ENCODE results near the gene JAML. TPM values are rescaled to one million over a fixed set of nuclear protein-coding genes. Genes with fewer than 3 reads are reported as not detected.

Gene JAML
- polyA plus RNA-seq, 1 donor from 2014 or later, result 0.28 TPM

GRCh38 chr11:118169300-118170140 is 55.3 kb downstream of the JAML start:
- H3K36me3 ChIP-seq (ENCODE audit: insufficient read depth, low read length), result no peaks in the 10 kb centered on the region
- no peak overlapping the region for H3K27ac ChIP-seq (ENCODE audit: low read length)
- H3F3A ChIP-seq (ENCODE audit: insufficient read depth, low read length, poor library complexity, severe bottlenecking), result no peaks in the 10 kb centered on the region
- H3K4me2 ChIP-seq (ENCODE audit: low read length), result no peak overlapping the region
- H2AFZ ChIP-seq (ENCODE audit: low read depth, low read length), result no peak overlapping the region
- H3K9me2 ChIP-seq (ENCODE audit: insufficient read depth, low read length), result no peaks in the 10 kb centered on the region
- no peaks in the 10 kb centered on the region for H3K79me2 ChIP-seq (replicated peaks; ENCODE audit: insufficient read depth, low read length)
- H3K27me3 ChIP-seq (ENCODE audit: insufficient read depth, low read depth, low read length), result peaks cover 17% of the 10 kb centered on the region
- TF ChIP-seq SMC3 (conservative IDR thresholded peaks at IDR 0.05; ENCODE audit: poor library complexity) (no peak), POLR2AphosphoS5 (IDR thresholded peaks at IDR 0.05) (no peak)
- no peaks in the 10 kb centered on the region for H3K9me3 ChIP-seq (ENCODE audit: low read length)
- no peak overlapping the region for H3K9ac ChIP-seq (ENCODE audit: low read length)
- H4K20me1 ChIP-seq (ENCODE audit: insufficient read depth), result no peaks in the 10 kb centered on the region
- H3K4me3 ChIP-seq (ENCODE audit: low read length), result no peak overlapping the region

- Histone ChIP-seq H2AFZ (ENCODE audit: low read depth, low read length) (no peak overlapping the region), H3K79me2 (replicated peaks; ENCODE audit: insufficient read depth, low read length) (no peaks in the 10 kb centered on the region), H3K9me3 (ENCODE audit: low read length) (no peaks in the 10 kb centered on the region), H3F3A (ENCODE audit: insufficient read depth, low read length, poor library complexity, severe bottlenecking) (no peaks in the 10 kb centered on the region), H3K9ac (ENCODE audit: low read length) (no peak overlapping the region), H3K27me3 (ENCODE audit: insufficient read depth, low read depth, low read length) (peaks cover 17% of the 10 kb centered on the region), H3K36me3 (ENCODE audit: insufficient read depth, low read length) (no peaks in the 10 kb centered on the region), H4K20me1 (ENCODE audit: insufficient read depth) (no peaks in the 10 kb centered on the region), H3K4me2 (ENCODE audit: low read length) (no peak overlapping the region), H3K4me3 (ENCODE audit: low read length) (no peak overlapping the region), H3K9me2 (ENCODE audit: insufficient read depth, low read length) (no peaks in the 10 kb centered on the region), H3K27ac (ENCODE audit: low read length) (no peak overlapping the region)
- TF ChIP-seq POLR2AphosphoS5 (IDR thresholded peaks at IDR 0.05) (no peak), CTCF (IDR thresholded peaks at IDR 0.05; ENCODE audit: poor library complexity, severe bottlenecking) (no peak), TAF1 (IDR thresholded peaks at IDR 0.05; ENCODE audit: low read depth) (no peak), RAD21 (conservative IDR thresholded peaks at IDR 0.05) (no peak), EZH2 (IDR thresholded peaks at IDR 0.05; ENCODE audit: borderline replicate concordance, insufficient read depth, low read length, poor library complexity, severe bottlenecking) (no peak)
These were observed 56.1 kb downstream of the JAML start for GRCh38 chr11:118168751-118169150.

DNA sequence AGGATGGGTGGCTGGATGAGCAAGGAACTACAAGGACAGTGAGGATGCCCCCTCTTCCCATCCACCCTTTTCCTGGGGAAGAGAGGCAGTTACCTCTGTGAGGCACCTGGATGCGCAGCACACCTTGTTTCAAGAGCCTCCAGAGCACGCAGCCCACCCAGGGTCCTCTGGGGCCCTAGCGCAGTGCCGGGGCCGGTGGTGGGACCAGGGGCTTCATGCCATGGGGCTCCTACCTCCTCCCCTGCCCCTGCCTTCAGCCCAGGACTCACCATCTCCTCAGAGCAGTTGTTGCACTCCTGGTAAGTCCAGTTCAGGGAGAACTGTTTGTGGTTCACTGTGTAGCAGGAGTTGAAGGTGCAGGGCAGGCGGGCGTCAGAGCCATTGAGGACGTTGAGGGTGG is 56.5 kb downstream of the JAML start:
- H3K9me3 ChIP-seq (ENCODE audit: low read length), result no peaks in the 10 kb centered on the region
- TF ChIP-seq, protein P1, sequence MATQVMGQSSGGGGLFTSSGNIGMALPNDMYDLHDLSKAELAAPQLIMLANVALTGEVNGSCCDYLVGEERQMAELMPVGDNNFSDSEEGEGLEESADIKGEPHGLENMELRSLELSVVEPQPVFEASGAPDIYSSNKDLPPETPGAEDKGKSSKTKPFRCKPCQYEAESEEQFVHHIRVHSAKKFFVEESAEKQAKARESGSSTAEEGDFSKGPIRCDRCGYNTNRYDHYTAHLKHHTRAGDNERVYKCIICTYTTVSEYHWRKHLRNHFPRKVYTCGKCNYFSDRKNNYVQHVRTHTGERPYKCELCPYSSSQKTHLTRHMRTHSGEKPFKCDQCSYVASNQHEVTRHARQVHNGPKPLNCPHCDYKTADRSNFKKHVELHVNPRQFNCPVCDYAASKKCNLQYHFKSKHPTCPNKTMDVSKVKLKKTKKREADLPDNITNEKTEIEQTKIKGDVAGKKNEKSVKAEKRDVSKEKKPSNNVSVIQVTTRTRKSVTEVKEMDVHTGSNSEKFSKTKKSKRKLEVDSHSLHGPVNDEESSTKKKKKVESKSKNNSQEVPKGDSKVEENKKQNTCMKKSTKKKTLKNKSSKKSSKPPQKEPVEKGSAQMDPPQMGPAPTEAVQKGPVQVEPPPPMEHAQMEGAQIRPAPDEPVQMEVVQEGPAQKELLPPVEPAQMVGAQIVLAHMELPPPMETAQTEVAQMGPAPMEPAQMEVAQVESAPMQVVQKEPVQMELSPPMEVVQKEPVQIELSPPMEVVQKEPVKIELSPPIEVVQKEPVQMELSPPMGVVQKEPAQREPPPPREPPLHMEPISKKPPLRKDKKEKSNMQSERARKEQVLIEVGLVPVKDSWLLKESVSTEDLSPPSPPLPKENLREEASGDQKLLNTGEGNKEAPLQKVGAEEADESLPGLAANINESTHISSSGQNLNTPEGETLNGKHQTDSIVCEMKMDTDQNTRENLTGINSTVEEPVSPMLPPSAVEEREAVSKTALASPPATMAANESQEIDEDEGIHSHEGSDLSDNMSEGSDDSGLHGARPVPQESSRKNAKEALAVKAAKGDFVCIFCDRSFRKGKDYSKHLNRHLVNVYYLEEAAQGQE (IDR thresholded peaks at IDR 0.05; ENCODE audit: borderline replicate concordance), result no peak
- TF ChIP-seq MXI1 (conservative IDR thresholded peaks at IDR 0.05; ENCODE audit: poor library complexity, severe bottlenecking), result no peak
- no peak for TF ChIP-seq SMC3 (conservative IDR thresholded peaks at IDR 0.05; ENCODE audit: poor library complexity)
- no peaks in the 10 kb centered on the region for H3K36me3 ChIP-seq (ENCODE audit: insufficient read depth, low read length)
- no peak overlapping the region for H3K4me2 ChIP-seq (ENCODE audit: low read length)
- H4K20me1 ChIP-seq (ENCODE audit: insufficient read depth), result no peaks in the 10 kb centered on the region
- no peak overlapping the region for H3K27ac ChIP-seq (ENCODE audit: low read length)
- no peak overlapping the region for H3K9ac ChIP-seq (ENCODE audit: low read length)
- no peaks in the 10 kb centered on the region for H3K9me2 ChIP-seq (ENCODE audit: insufficient read depth, low read length)
- H3K4me3 ChIP-seq (ENCODE audit: low read length), result no peak overlapping the region
- H2AFZ ChIP-seq (ENCODE audit: low read depth, low read length), result no peak overlapping the region
- H3F3A ChIP-seq (ENCODE audit: insufficient read depth, low read length, poor library complexity, severe bottlenecking), result no peaks in the 10 kb centered on the region
- H3K27me3 ChIP-seq (ENCODE audit: insufficient read depth, low read depth, low read length), result peaks cover 17% of the 10 kb centered on the region
- H3K79me2 ChIP-seq (replicated peaks; ENCODE audit: insufficient read depth, low read length), result no peaks in the 10 kb centered on the region

Data from neural cell (in vitro differentiated cells).